NK-92 (cell line): Measurements from ENCODE around the gene NEIL1.

Source experiments
- DNase-seq: peaks from one replicate; lab custom pipeline; 2025; ENCODE audit not compliant: unreplicated experiment; lab: John Stamatoyannopoulos, UW

The NEIL1 gene

DNA sequence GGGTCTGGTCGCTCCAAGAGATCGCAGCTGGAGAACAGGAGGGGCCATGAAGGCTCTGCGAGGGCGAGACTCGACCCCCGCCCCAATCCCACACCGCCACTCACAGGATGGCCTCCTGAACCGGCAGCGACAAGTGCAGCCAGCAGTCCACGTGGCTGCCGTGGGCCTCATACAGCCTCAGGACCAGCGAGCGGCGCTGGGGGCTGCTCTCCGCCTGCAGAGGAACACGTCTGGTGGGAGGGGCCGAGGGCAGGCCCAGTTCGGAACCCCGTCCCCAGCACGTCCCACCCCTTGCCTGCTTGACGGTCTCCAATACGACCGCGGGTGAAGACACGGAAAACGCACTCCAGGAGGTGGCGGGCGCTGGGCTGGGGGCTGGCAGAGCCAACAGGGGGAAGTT, 9.2 kb downstream of the NEIL1 start:
- no peak for DNase-seq

DNA sequence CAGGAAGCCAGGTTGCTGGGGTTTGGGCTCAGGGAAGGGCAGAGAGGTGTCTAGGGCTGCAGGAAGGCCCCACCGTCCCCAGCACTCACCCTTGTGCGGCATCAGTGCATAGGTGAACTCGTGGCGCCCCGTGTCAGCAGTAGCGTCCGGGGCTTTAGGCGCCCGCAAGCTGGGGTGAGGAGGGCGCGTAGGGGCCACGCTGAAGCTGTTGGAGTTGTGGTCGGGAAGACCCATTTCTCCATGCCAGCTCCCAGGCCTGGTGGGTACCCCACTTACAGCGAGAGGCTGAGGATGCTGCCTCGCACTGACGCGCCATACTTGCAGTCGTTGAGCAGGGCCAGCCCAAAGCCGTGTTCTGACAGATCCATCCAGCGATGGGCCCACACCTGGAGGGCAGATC, 9.7 kb downstream of the NEIL1 start:
- DNase-seq, result no peak

GRCh38 chr15:75357976-75358673, 11.3 kb downstream of the NEIL1 start:
- DNase-seq, result no peak

DNA sequence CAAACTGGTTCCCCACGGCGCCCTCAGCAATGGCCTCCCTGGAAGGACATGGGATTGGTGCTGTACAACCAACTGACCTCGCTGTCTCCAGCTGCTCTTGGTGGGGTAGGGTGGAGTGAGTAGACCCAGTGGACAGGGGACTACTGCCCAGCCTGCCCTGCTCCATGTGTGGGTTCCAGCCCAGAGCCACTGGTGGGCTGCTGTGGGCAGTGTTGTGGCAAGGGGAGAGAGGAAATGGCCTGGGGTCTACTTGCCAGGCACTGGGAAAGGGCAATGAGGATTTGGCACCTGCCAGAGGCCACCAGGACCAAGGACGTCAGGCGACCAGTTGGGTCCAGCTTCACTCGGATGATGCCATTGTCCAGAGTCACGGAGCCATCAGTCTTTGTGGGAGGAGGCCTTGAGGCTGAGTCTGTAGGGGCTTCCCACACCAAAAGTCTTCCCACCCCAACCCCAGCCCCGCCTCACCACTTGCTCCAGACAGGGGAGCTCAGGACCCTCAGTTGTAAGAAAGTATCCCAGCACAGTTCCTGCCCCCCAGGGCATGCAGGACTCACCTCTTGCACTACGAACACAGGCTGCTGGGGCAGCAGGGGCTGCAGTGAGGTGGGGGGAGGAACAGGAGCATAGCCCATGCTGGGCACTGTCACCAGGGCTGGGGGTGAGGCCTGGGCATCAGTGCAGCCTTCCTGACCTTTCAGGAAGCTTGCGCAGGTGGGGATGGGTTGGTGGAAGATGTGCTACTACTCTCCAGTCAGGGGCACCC, 12.1 kb downstream of the NEIL1 start:
- no peak for DNase-seq

- no peak for DNase-seq
These were observed 12.9 kb downstream of the NEIL1 start for GRCh38 chr15:75359537-75360250.

- no peak for DNase-seq
These were observed 13.6 kb downstream of the NEIL1 start for GRCh38 chr15:75360391-75360790.

DNA sequence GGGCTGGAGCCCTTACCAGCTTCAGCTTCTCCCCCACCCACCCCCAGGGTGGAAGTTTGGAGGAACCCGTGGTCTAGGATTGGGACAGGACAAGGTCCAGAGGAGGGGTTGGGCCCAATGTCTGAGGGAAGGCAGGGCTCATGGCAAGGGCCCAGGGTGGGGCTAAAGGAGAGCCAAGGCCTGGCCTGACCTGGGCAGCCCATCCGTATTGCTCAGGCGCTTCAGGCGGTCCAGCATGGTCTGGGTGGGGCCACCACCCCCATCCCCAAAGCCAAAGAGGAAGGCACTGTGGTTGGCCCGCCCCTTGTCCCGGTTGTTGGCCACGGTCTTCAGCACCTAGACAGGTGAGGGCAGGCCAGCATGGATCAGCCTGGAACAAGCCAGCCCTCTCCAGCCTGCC, 14.0 kb downstream of the NEIL1 start:
- DNase-seq, result no peak

GRCh38 chr15:75361361-75361988, 14.6 kb downstream of the NEIL1 start:
- DNase-seq, result no peak

GRCh38 chr15:75361989-75362641, 15.3 kb downstream of the NEIL1 start:
- no peak for DNase-seq

DNA sequence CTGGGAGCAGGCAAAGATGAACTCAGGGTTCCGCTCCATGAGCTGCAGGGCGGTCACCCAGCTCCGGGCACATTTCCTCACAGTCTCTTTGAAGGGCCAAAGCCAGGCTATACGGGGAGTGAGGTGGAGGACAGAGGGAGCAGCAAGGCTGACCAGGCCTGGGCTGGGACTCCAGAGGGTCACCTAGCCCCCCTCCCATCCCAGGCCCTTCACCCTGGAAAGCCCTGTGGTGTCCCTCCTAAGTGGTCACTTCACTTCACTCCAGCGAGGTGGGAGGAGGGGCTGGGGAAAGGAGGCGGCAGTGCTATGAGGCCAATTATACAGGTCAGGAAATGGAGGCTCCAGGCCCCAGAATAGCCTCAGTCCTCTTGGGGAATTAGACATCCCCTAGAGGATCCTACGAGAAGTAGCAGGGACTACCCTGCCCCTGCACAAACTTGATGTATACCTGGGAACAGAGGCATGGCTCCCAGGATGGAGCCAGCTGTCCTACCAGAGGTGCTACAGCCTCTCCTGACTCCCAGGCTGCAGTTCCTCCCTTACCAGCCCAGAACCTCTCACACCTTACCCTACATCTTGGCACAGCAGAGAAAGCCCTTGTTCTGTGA, 15.9 kb downstream of the NEIL1 start:
- no peak for DNase-seq

DNA sequence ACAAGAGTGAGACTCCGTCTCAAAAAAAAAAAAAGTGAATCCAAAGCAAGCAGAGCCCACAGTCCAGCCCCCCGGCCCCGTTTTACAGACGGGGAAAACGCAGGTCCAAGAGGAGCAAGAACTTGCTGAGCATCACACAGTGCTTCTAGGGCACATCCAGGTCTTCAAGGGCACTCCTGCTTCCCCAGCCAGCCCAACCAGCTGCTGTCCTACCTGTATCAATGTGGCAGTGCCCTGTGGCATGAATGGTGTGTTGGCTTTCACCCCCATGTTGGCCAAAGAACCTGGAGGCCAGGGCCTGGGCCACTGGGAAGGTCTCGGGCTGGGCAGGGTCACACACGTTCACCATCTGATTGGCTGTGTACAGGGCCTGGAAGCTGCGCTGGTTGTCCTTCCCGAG, 16.9 kb downstream of the NEIL1 start:
- DNase-seq, result no peak

DNA sequence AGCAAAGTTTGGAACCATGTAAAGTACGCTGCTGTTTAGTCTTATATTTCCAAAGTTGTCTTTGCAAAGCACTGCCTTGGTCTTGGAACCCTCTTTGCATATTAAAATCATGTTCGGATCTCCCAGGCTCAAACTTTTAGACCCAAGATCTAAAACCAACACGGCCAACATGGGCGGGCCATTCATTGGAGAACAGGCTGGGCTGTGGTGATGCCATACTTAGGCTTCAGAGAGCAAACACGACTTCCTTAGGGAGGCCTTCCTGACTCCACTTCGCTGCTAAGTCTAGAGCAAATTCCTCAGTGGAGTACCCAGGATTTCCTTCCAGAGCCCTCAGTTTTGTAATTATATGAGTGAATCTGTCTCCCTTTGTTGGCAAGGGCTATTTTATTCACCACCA, 18.0 kb downstream of the NEIL1 start:
- DNase-seq, result no peak

- no peak for DNase-seq
These were observed 19.3 kb downstream of the NEIL1 start for GRCh38 chr15:75366163-75366562.

- DNase-seq, result no peak
These were observed 20.2 kb downstream of the NEIL1 start for GRCh38 chr15:75367006-75367405.

DNA sequence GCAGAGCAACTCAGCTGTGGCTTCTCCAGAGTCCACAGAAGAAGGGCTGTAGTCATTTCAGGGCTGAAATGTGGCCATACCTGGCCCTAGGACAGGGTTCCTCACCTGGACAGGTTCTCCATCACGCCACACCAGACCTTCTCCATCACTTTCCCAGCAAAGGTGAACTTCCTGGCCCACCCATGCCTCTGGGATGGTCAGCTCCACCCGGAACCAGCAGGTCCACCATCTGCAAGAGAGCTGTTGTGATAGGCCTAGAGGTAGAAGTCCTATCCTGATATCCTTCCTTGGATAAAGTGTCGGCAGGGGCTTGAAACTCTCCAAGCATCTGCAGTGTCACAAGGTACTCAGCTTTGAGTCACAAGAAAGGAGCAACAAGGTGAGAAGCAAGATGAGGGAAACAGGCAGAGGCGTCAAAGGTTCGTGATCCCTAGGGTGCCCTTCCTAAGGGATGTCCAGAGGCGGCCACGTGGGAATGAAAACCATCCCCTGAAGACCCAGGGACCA, 20.6 kb downstream of the NEIL1 start:
- DNase-seq, result no peak

- DNase-seq, result peak; percentile 58
These were observed 21.3 kb downstream of the NEIL1 start, which contains the start of gene MAN2C1 for GRCh38 chr15:75367913-75368688. Gene MAN2C1, minus strand, starts transcription at chr15:75368607. Its CDS starts 24 bp downstream, at chr15:75368583.

- DNase-seq, result no peak
These were observed 21.9 kb downstream of the NEIL1 start for GRCh38 chr15:75368689-75369239.

GRCh38 chr15:75369897-75370581, 23.2 kb downstream of the NEIL1 start:
- no peak for DNase-seq

GRCh38 chr15:75371486-75371885, 24.6 kb downstream of the NEIL1 start:
- no peak for DNase-seq
